Activated naive CD8-positive, alpha-beta T cell (primary cell): ENCODE data around the gene C16orf78.
A peak's percentile ranks its signal among the peaks of the same experiment; 100 is the strongest.

Source experiments
- H3K27ac Mint-ChIP-seq: one replicate; pipeline ENCODE4 v1.8.0; 2021; ENCODE audit warnings: mixed read lengths
- H3K27me3 Mint-ChIP-seq: one replicate; pipeline ENCODE4 v1.8.0; 2021; ENCODE audit warnings: mixed read lengths
- H3K36me3 Mint-ChIP-seq: one replicate; pipeline ENCODE4 v1.8.0; 2021; ENCODE audit warnings: mixed read lengths
- H3K4me1 Mint-ChIP-seq: one replicate; pipeline ENCODE4 v1.8.0; 2021; ENCODE audit warnings: low read depth, mixed read lengths
- H3K4me3 Mint-ChIP-seq: one replicate; pipeline ENCODE4 v1.8.0; 2021; ENCODE audit warnings: mild to moderate bottlenecking, mixed read lengths
- H3K9me3 Mint-ChIP-seq: one replicate; pipeline ENCODE4 v1.8.0; 2021; ENCODE audit warnings: low read depth, mixed read lengths

Gene C16orf78

GRCh38 chr16:49419862-49420261 lies 46.3 kb downstream of the C16orf78 start:
- Mint-ChIP-seq H3K27me3 (no peaks in the 10 kb centered on the region), H3K4me3 (no peak overlapping the region), H3K4me1 (no peaks in the 10 kb centered on the region), H3K9me3 (no peaks in the 10 kb centered on the region), H3K36me3 (no peaks in the 10 kb centered on the region), H3K27ac (no peak overlapping the region)

- Mint-ChIP-seq H3K9me3 (no peaks in the 10 kb centered on the region), H3K27me3 (no peaks in the 10 kb centered on the region), H3K27ac (no peak overlapping the region), H3K4me1 (no peaks in the 10 kb centered on the region), H3K4me3 (no peak overlapping the region), H3K36me3 (no peaks in the 10 kb centered on the region)
Measured at GRCh38 chr16:49422896-49423295, 49.3 kb downstream of the C16orf78 start.

GRCh38 chr16:49424961-49425360 lies 51.4 kb downstream of the C16orf78 start:
- H3K27ac Mint-ChIP-seq, result no peak overlapping the region
- H3K4me1 Mint-ChIP-seq, result no peaks in the 10 kb centered on the region
- no peak overlapping the region for H3K4me3 Mint-ChIP-seq
- H3K36me3 Mint-ChIP-seq, result peaks cover 6% of the 10 kb centered on the region
- no peaks in the 10 kb centered on the region for H3K27me3 Mint-ChIP-seq
- H3K9me3 Mint-ChIP-seq, result peaks cover 4% of the 10 kb centered on the region

- H3K27me3 Mint-ChIP-seq, result no peaks in the 10 kb centered on the region
- H3K4me1 Mint-ChIP-seq, result no peaks in the 10 kb centered on the region
- H3K27ac Mint-ChIP-seq, result no peak overlapping the region
- peaks cover 6% of the 10 kb centered on the region for H3K36me3 Mint-ChIP-seq
- H3K9me3 Mint-ChIP-seq, result peaks cover 4% of the 10 kb centered on the region
- H3K4me3 Mint-ChIP-seq, result no peak overlapping the region
Measured at GRCh38 chr16:49427771-49428170, 54.2 kb downstream of the C16orf78 start.

DNA sequence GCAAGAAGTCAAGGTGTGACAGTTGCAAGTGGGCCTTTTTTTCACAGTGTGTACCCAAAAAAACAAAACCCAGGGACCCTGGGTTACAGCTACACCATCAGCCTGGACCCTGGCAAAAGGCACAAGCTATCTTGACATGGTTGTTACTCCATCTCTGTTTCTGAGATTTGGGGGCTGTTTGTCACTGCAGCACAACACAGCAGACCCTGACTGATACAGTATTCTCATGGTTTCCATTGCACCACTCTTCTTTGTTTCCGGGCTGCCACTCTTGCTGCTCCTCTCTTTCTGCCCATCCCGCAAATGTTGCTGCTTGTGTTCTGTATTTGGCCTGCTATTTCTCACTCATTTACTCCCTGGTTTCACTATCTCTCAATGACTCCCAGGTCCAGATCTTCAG lies 55.2 kb downstream of the C16orf78 start:
- H3K27me3 Mint-ChIP-seq, result no peaks in the 10 kb centered on the region
- H3K27ac Mint-ChIP-seq, result no peak overlapping the region
- peaks cover 4% of the 10 kb centered on the region for H3K9me3 Mint-ChIP-seq
- H3K36me3 Mint-ChIP-seq, result peaks cover 6% of the 10 kb centered on the region
- H3K4me3 Mint-ChIP-seq, result no peak overlapping the region
- H3K4me1 Mint-ChIP-seq, result no peaks in the 10 kb centered on the region

DNA sequence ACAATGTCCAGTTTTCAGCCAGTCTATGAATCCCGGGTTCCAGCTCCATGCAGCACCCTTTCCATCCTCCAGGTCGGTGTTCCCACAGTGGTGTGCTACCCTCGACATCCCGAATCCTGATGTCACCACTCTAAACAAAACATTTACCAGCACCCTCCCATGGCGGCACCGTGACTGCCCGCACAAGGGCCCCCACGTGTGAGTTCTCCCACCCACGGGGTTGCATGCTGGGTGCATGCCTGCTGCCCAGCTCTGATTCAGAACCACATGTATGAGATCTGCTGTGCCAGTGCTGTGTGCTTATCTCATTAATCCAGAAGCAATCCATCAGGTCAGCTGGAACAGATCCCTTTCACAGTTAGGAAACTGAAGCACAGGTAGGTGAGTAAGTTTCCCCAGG lies 57.4 kb downstream of the C16orf78 start:
- Mint-ChIP-seq H3K27ac (no peak overlapping the region), H3K9me3 (peaks cover 4% of the 10 kb centered on the region), H3K4me3 (no peak overlapping the region), H3K27me3 (no peaks in the 10 kb centered on the region), H3K4me1 (no peaks in the 10 kb centered on the region), H3K36me3 (peaks cover 6% of the 10 kb centered on the region)

- H3K27me3 Mint-ChIP-seq, result no peaks in the 10 kb centered on the region
- no peak overlapping the region for H3K27ac Mint-ChIP-seq
- peaks cover 4% of the 10 kb centered on the region for H3K9me3 Mint-ChIP-seq
- peaks cover 6% of the 10 kb centered on the region for H3K36me3 Mint-ChIP-seq
- H3K4me3 Mint-ChIP-seq, result no peak overlapping the region
- no peaks in the 10 kb centered on the region for H3K4me1 Mint-ChIP-seq
Measured at GRCh38 chr16:49431591-49432290, 58.1 kb downstream of the C16orf78 start.

DNA sequence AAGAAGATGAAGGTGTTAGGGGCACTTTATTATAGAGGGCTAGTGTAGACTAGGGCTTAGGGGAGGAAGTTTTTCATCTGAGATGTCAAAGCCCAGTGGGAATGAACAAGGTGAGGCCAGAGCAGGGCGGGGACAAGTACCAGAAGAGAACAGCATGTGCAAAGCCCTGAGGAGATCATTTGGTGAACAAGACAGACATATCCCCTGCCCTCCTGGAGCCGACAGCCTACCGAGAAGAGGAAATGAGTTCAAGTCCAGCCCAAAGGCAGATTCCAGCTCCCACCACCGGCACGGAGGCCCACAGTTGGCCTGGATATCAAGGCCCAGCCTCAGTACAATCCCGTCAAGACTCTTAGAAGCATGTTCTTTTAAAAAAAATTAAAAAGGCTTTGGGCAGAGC lies 61.1 kb downstream of the C16orf78 start:
- no peaks in the 10 kb centered on the region for H3K27me3 Mint-ChIP-seq
- no peaks in the 10 kb centered on the region for H3K4me1 Mint-ChIP-seq
- H3K36me3 Mint-ChIP-seq, result no peaks in the 10 kb centered on the region
- no peak overlapping the region for H3K27ac Mint-ChIP-seq
- H3K9me3 Mint-ChIP-seq, result no peaks in the 10 kb centered on the region
- H3K4me3 Mint-ChIP-seq, result no peak overlapping the region

DNA sequence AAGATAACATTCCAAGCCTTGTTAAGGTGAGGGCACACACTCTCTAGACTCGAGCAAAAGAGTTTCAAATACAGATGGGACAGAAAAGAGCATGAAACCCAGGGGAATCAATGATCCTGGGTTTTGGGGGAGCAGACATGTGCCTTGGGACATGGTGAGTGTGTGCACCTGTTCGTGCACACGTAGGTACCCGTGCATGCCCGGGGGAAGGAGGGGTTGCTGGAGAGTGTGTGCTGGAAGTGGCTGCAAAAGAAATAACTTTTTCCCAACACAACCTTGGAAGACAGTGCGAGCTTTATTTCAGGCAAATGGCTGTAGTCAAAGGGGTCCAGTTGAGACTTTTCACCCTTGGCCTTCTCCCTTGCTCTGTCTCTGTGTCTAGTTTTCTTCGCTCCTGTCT lies 62.6 kb downstream of the C16orf78 start:
- no peak overlapping the region for H3K27ac Mint-ChIP-seq
- no peaks in the 10 kb centered on the region for H3K36me3 Mint-ChIP-seq
- no peak overlapping the region for H3K4me3 Mint-ChIP-seq
- H3K27me3 Mint-ChIP-seq, result no peaks in the 10 kb centered on the region
- peaks cover 8% of the 10 kb centered on the region for H3K4me1 Mint-ChIP-seq
- H3K9me3 Mint-ChIP-seq, result no peaks in the 10 kb centered on the region

GRCh38 chr16:49437344-49437743 lies 63.7 kb downstream of the C16orf78 start:
- H3K9me3 Mint-ChIP-seq, result no peaks in the 10 kb centered on the region
- no peaks in the 10 kb centered on the region for H3K36me3 Mint-ChIP-seq
- no peak overlapping the region for H3K27ac Mint-ChIP-seq

DNA sequence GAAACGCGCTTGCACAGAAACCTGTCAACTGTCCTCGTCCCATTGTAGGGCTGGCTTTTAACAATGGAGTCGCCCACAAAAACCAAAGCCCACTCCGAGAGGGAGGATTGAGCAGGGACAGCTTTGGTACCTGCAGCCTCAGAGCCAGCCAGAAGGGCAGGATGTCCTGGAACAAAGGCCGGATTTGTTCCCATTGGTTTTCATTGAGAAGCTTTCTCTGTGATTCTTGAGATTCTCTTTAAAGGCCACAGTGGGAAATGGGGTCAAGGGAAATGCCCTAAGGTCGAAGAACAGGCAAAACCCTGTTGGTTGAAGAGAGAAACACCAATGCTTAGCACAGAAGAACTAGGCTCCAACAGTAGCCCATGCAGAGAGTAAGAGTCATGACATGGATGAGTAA lies 65.4 kb downstream of the C16orf78 start:
- Mint-ChIP-seq H3K4me1 (peaks cover 26% of the 10 kb centered on the region), H3K4me3 (no peak overlapping the region), H3K27me3 (no peaks in the 10 kb centered on the region), H3K36me3 (no peaks in the 10 kb centered on the region), H3K9me3 (no peaks in the 10 kb centered on the region), H3K27ac (no peak overlapping the region)

More at GRCh38 chr16:49437344-49437743, 63.7 kb downstream of the C16orf78 start:
- H3K4me3 Mint-ChIP-seq, result no peak overlapping the region
- peaks cover 19% of the 10 kb centered on the region for H3K4me1 Mint-ChIP-seq
- no peaks in the 10 kb centered on the region for H3K27me3 Mint-ChIP-seq

GRCh38 chr16:49439676-49440075 lies 66.1 kb downstream of the C16orf78 start:
- no peaks in the 10 kb centered on the region for H3K36me3 Mint-ChIP-seq

DNA sequence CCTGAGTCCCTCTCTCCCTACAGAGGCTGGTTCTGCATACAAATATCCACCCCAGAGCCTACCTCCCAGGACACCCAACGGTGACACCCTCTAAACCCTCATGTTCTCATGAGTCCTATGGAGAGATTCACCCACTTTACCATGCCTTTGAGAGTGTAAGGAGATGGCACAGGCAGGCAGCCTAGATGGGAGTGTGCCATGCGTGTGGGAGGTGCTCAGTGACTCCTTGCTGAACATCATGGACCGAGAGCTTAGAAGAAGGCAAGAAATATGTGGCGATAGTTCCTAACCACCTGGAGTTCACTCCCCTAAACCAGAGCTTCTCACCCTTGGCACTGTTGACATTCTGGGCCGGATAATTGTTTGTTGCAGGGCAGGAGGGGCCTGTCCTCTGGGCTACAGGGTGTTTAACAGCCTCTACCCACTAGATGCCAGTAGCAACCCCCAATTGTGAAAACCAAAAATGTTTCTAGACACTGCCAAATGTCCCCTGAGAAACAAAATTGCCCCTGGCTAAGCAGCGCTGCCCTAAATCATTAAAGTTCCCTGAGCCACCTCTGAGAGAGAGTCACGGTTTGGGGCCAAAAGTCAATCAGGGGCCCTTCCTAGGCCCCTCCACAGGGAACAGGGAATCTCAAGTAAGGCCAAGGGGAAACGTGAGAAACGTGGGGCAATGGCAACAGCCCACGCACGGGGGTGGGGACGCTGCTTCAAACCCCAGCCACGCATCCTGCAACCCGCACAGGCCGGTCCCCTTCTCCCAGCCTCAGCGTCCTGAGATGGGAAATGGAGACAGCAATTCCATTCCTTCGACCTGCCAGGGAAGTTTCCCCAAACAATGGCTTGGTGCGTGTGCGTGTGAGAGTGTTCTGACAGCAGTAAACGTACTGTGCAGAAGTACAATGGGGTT lies 66.8 kb downstream of the C16orf78 start:
- H3K27ac Mint-ChIP-seq, result peak overlapping the region; percentile 54
- H3K4me3 Mint-ChIP-seq, result peak overlapping the region; percentile 61
- peaks cover 26% of the 10 kb centered on the region for H3K4me1 Mint-ChIP-seq
- H3K36me3 Mint-ChIP-seq, result no peaks in the 10 kb centered on the region
- H3K27me3 Mint-ChIP-seq, result no peaks in the 10 kb centered on the region
- H3K9me3 Mint-ChIP-seq, result no peaks in the 10 kb centered on the region

More at GRCh38 chr16:49439676-49440075, 66.1 kb downstream of the C16orf78 start:
- Mint-ChIP-seq H3K4me1 (peaks cover 26% of the 10 kb centered on the region), H3K27ac (no peak overlapping the region), H3K9me3 (no peaks in the 10 kb centered on the region), H3K27me3 (no peaks in the 10 kb centered on the region), H3K4me3 (no peak overlapping the region)

- H3K27me3 Mint-ChIP-seq, result no peaks in the 10 kb centered on the region
- H3K27ac Mint-ChIP-seq, result peak overlapping the region; percentile 34
- no peaks in the 10 kb centered on the region for H3K9me3 Mint-ChIP-seq
- H3K36me3 Mint-ChIP-seq, result no peaks in the 10 kb centered on the region
- H3K4me3 Mint-ChIP-seq, result peak overlapping the region; percentile 61
- peaks cover 26% of the 10 kb centered on the region for H3K4me1 Mint-ChIP-seq
Measured at GRCh38 chr16:49441366-49441780, 67.8 kb downstream of the C16orf78 start.

GRCh38 chr16:49442805-49443204 lies 69.2 kb downstream of the C16orf78 start:
- no peaks in the 10 kb centered on the region for H3K27me3 Mint-ChIP-seq

More at GRCh38 chr16:49442805-49443204, 69.2 kb downstream of the C16orf78 start:
- no peaks in the 10 kb centered on the region for H3K9me3 Mint-ChIP-seq
- H3K4me3 Mint-ChIP-seq, result no peak overlapping the region
- peaks cover 26% of the 10 kb centered on the region for H3K4me1 Mint-ChIP-seq
- H3K36me3 Mint-ChIP-seq, result no peaks in the 10 kb centered on the region
- H3K27ac Mint-ChIP-seq, result peak overlapping the region; percentile 71
